ENCODE results near the gene U2AF1L4. TPM values are rescaled to one million over a fixed set of nuclear protein-coding genes. Genes with fewer than 3 reads are reported as not detected.

The U2AF1L4 gene
- total and polyA plus RNA-seq, 4 donors, result 8.8 to 37.7 (median 24.7) TPM

- H3K36me3 ChIP-seq (ENCODE audit: control insufficient read depth, insufficient read depth, low read length), result peaks cover 47% of the 10 kb centered on the region
- peaks cover 51% of the 10 kb centered on the region for H3K4me1 ChIP-seq (ENCODE audit: control insufficient read depth, insufficient read depth, low read length)
- no peak within 1 kb of the TSS for H3K4me3 ChIP-seq (ENCODE audit: low read depth, low read length)
- H3K9me3 ChIP-seq (ENCODE audit: control insufficient read depth, insufficient read depth, low read length), result no peaks in the 10 kb centered on the region
- WGBS (ENCODE audit: insufficient coverage), result 86% methylated on average over 8 of the region's 9 CpGs
- no peak for DNase-seq (ENCODE audit: low read depth in 4 of 6, low spot score in 6 of 6)
- H3K27ac ChIP-seq (ENCODE audit: low read depth, low read length), result no peak within 1 kb of the TSS
- H3K27me3 ChIP-seq (ENCODE audit: control insufficient read depth, insufficient read depth, low read length), result no peaks in the 10 kb centered on the region
Measured at GRCh38 chr19:35742121-35742724, 3.0 kb downstream of the U2AF1L4 start, which contains the start of gene IGFLR1. TSS of gene IGFLR1 (minus strand) at chr19:35742452. CDS start at chr19:35741180, 1,272 bp downstream.

- Histone ChIP-seq H3K27me3 (ENCODE audit: control insufficient read depth, insufficient read depth, low read length) (no peaks in the 10 kb centered on the region), H3K36me3 (ENCODE audit: control insufficient read depth, insufficient read depth, low read length) (peaks cover 57% of the 10 kb centered on the region), H3K9me3 (ENCODE audit: control insufficient read depth, insufficient read depth, low read length) (no peaks in the 10 kb centered on the region), H3K4me3 (ENCODE audit: low read depth, low read length) (peak overlapping the region; percentile 61), H3K4me1 (ENCODE audit: control insufficient read depth, insufficient read depth, low read length) (peaks cover 46% of the 10 kb centered on the region), H3K27ac (ENCODE audit: low read depth, low read length) (peak overlapping the region; percentile 87)
- no peak for DNase-seq (ENCODE audit: low read depth in 4 of 6, low spot score in 6 of 6)
- WGBS (ENCODE audit: insufficient coverage), result 0% methylated on average over 10 of the region's 12 CpGs
Measured at GRCh38 chr19:35741203-35741515, 4.1 kb downstream of the U2AF1L4 start.

GRCh38 chr19:35740423-35741202 is 4.6 kb downstream of the U2AF1L4 start:
- H3K9me3 ChIP-seq (ENCODE audit: control insufficient read depth, insufficient read depth, low read length), result no peaks in the 10 kb centered on the region
- peak overlapping the region; percentile 87 for H3K27ac ChIP-seq (ENCODE audit: low read depth, low read length)
- WGBS (ENCODE audit: insufficient coverage), result 0% methylated on average over 62 of the region's 63 CpGs
- H3K4me1 ChIP-seq (ENCODE audit: control insufficient read depth, insufficient read depth, low read length), result peaks cover 40% of the 10 kb centered on the region
- no peaks in the 10 kb centered on the region for H3K27me3 ChIP-seq (ENCODE audit: control insufficient read depth, insufficient read depth, low read length)
- DNase-seq (ENCODE audit: low read depth in 4 of 6, low spot score in 6 of 6), result peak; percentile 89 to 99 (median 96)
- peak overlapping the region; percentile 61 for H3K4me3 ChIP-seq (ENCODE audit: low read depth, low read length)
- peaks cover 61% of the 10 kb centered on the region for H3K36me3 ChIP-seq (ENCODE audit: control insufficient read depth, insufficient read depth, low read length)

- WGBS (ENCODE audit: insufficient coverage), result 4% methylated on average over 16 of the region's 16 CpGs
- H3K27ac ChIP-seq (ENCODE audit: low read depth, low read length), result peak overlapping the region; percentile 62
- H3K27me3 ChIP-seq (ENCODE audit: control insufficient read depth, insufficient read depth, low read length), result no peaks in the 10 kb centered on the region
- peaks cover 66% of the 10 kb centered on the region for H3K36me3 ChIP-seq (ENCODE audit: control insufficient read depth, insufficient read depth, low read length)
- peaks cover 40% of the 10 kb centered on the region for H3K4me1 ChIP-seq (ENCODE audit: control insufficient read depth, insufficient read depth, low read length)
- H3K4me3 ChIP-seq (ENCODE audit: low read depth, low read length), result peak overlapping the region; percentile 61
- DNase-seq (ENCODE audit: low read depth in 4 of 6, low spot score in 6 of 6), result no peak
- H3K9me3 ChIP-seq (ENCODE audit: control insufficient read depth, insufficient read depth, low read length), result no peaks in the 10 kb centered on the region
Measured at GRCh38 chr19:35740108-35740422, 5.2 kb downstream of the U2AF1L4 start.

- H3K9me3 ChIP-seq (ENCODE audit: control insufficient read depth, insufficient read depth, low read length), result no peaks in the 10 kb centered on the region
- H3K4me3 ChIP-seq (ENCODE audit: low read depth, low read length), result peak overlapping the region; percentile 61
- no peaks in the 10 kb centered on the region for H3K27me3 ChIP-seq (ENCODE audit: control insufficient read depth, insufficient read depth, low read length)
- 79% methylated on average over 25 of the region's 29 CpGs for WGBS (ENCODE audit: insufficient coverage)
- no peak overlapping the region for H3K27ac ChIP-seq (ENCODE audit: low read depth, low read length)
- no peak for DNase-seq (ENCODE audit: low read depth in 4 of 6, low spot score in 6 of 6)
- H3K4me1 ChIP-seq (ENCODE audit: control insufficient read depth, insufficient read depth, low read length), result peaks cover 35% of the 10 kb centered on the region
- peaks cover 72% of the 10 kb centered on the region for H3K36me3 ChIP-seq (ENCODE audit: control insufficient read depth, insufficient read depth, low read length)
Measured at GRCh38 chr19:35739275-35740107, 5.7 kb downstream of the U2AF1L4 start.

- Histone ChIP-seq H3K36me3 (ENCODE audit: control insufficient read depth, insufficient read depth, low read length) (peaks cover 75% of the 10 kb centered on the region), H3K27me3 (ENCODE audit: control insufficient read depth, insufficient read depth, low read length) (no peaks in the 10 kb centered on the region), H3K9me3 (ENCODE audit: control insufficient read depth, insufficient read depth, low read length) (no peaks in the 10 kb centered on the region), H3K4me3 (ENCODE audit: low read depth, low read length) (no peak overlapping the region), H3K27ac (ENCODE audit: low read depth, low read length) (no peak overlapping the region), H3K4me1 (ENCODE audit: control insufficient read depth, insufficient read depth, low read length) (peaks cover 28% of the 10 kb centered on the region)
- no peak for DNase-seq (ENCODE audit: low read depth in 4 of 6, low spot score in 6 of 6)
- 80% methylated on average over 2 of the region's 2 CpGs for WGBS (ENCODE audit: insufficient coverage)
Measured at GRCh38 chr19:35738887-35739229, 6.4 kb downstream of the U2AF1L4 start.

GRCh38 chr19:35738021-35738886 is 7.0 kb downstream of the U2AF1L4 start:
- Histone ChIP-seq H3K36me3 (ENCODE audit: control insufficient read depth, insufficient read depth, low read length) (peaks cover 75% of the 10 kb centered on the region), H3K4me1 (ENCODE audit: control insufficient read depth, insufficient read depth, low read length) (peaks cover 26% of the 10 kb centered on the region), H3K9me3 (ENCODE audit: control insufficient read depth, insufficient read depth, low read length) (no peaks in the 10 kb centered on the region), H3K27me3 (ENCODE audit: control insufficient read depth, insufficient read depth, low read length) (no peaks in the 10 kb centered on the region), H3K27ac (ENCODE audit: low read depth, low read length) (no peak overlapping the region), H3K4me3 (ENCODE audit: low read depth, low read length) (no peak overlapping the region)
- DNase-seq (ENCODE audit: low read depth in 4 of 6, low spot score in 6 of 6), result no peak
- WGBS (ENCODE audit: insufficient coverage), result 95% methylated on average over 23 of the region's 37 CpGs

- Histone ChIP-seq H3K27me3 (ENCODE audit: control insufficient read depth, insufficient read depth, low read length) (no peaks in the 10 kb centered on the region), H3K4me1 (ENCODE audit: control insufficient read depth, insufficient read depth, low read length) (peaks cover 26% of the 10 kb centered on the region), H3K9me3 (ENCODE audit: control insufficient read depth, insufficient read depth, low read length) (no peaks in the 10 kb centered on the region), H3K36me3 (ENCODE audit: control insufficient read depth, insufficient read depth, low read length) (peaks cover 75% of the 10 kb centered on the region), H3K27ac (ENCODE audit: low read depth, low read length) (no peak overlapping the region), H3K4me3 (ENCODE audit: low read depth, low read length) (no peak overlapping the region)
- WGBS (ENCODE audit: insufficient coverage), result 89% methylated on average over 18 of the region's 22 CpGs
- no peak for DNase-seq (ENCODE audit: low read depth in 4 of 6, low spot score in 6 of 6)
Measured at GRCh38 chr19:35736913-35737886, 8.0 kb downstream of the U2AF1L4 start.

All from spinal cord (tissue), 10 donors.